Lower lobe of right lung (tissue), 2 donors: Measurements from ENCODE around the gene STAB1. TPM values are rescaled to one million over a fixed set of nuclear protein-coding genes. Genes with fewer than 3 reads are reported as not detected.

Experiments used
- ATAC-seq, 2 donors: fragments of 200-7000 bp; cut with Tn5 transposase; one replicate each; pipeline ENCODE4 v1.9.1; 2020 to 2022; ENCODE audit warnings: mild to moderate bottlenecking in 2 of 2, moderate library complexity in 2 of 2
- DNase-seq: peaks from one replicate; pipeline ENCODE4 v3.0.0-alpha.2; 2020
- H3K27ac ChIP-seq: fragments of 200-600 bp; one replicate; pipeline ENCODE4 v1.8.0; 2022
- H3K27me3 ChIP-seq: fragments of 200-600 bp; one replicate; pipeline ENCODE4 v1.8.0; 2022; ENCODE audit warnings: low read depth
- H3K36me3 ChIP-seq: fragments of 200-600 bp; one replicate; pipeline ENCODE4 v1.8.0; 2022; ENCODE audit warnings: mild to moderate bottlenecking
- H3K4me1 ChIP-seq: fragments of 200-600 bp; one replicate; pipeline ENCODE4 v1.8.0; 2022
- H3K4me3 ChIP-seq: fragments of 200-600 bp; one replicate; pipeline ENCODE4 v1.8.0; 2022; ENCODE audit warnings: mild to moderate bottlenecking
- H3K9me3 ChIP-seq: fragments of 200-600 bp; one replicate; pipeline ENCODE4 v1.8.0; 2022
- CTCF ChIP-seq: fragments of 200-600 bp; IDR thresholded peaks from one replicate; pipeline ENCODE4 v1.8.0; 2022; ENCODE audit warnings: antibody characterized with exemption, mild to moderate bottlenecking
- intact Hi-C: fragments of 100-400 bp; cut with DNase I; formaldehyde crosslinking; loops from one replicate; pipeline ENCODE4 v1.11.0; 2022
- total RNA-seq: library from RNA; stranded (reverse); fragmentation: NEBNext Ultra II Directional; extraction: Animal tissue kit (Norgen Biotek cat#: 25700); gene quantifications from one replicate; pipeline ENCODE4 v1.2.1, GENCODE V29; 2021
- donor health status: DM: no; HTN: yes; CAD: no; lungs with severe emphysema.

The STAB1 gene
- total RNA-seq, 1 donor from 2014 or later: 133 TPM

- Histone ChIP-seq H3K36me3 (peaks cover 56% of the 10 kb centered on the region), H3K9me3 (no peaks in the 10 kb centered on the region), H3K27ac (no peak overlapping the region), H3K4me1 (peaks cover 17% of the 10 kb centered on the region), H3K4me3 (no peak overlapping the region), H3K27me3 (no peaks in the 10 kb centered on the region)
- no peak for ATAC-seq
- no peak for TF ChIP-seq CTCF
- intact Hi-C loops: no loop called here
- DNase-seq: peak; percentile 36
Measured at GRCh38 chr3:52520716-52521487, 25.8 kb downstream of the STAB1 start.

GRCh38 chr3:52521488-52521824 lies 26.3 kb downstream of the STAB1 start:
- TF ChIP-seq CTCF: no peak
- DNase-seq: peak; percentile 41

GRCh38 chr3:52521881-52522650 lies 26.9 kb downstream of the STAB1 start:
- H3K4me3 ChIP-seq: no peak overlapping the region
- no peak overlapping the region for H3K27ac ChIP-seq
- peak; percentile 42 for DNase-seq
- H3K36me3 ChIP-seq: peaks cover 56% of the 10 kb centered on the region
- H3K9me3 ChIP-seq: no peaks in the 10 kb centered on the region
- H3K27me3 ChIP-seq: no peaks in the 10 kb centered on the region
- intact Hi-C loops: no loop called here
- H3K4me1 ChIP-seq: peaks cover 29% of the 10 kb centered on the region
- TF ChIP-seq CTCF: no peak
- ATAC-seq: no peak

More at GRCh38 chr3:52521488-52521824, 26.3 kb downstream of the STAB1 start:
- peaks cover 23% of the 10 kb centered on the region for H3K4me1 ChIP-seq
- no peak for ATAC-seq
- intact Hi-C loops: no loop called here
- H3K27me3 ChIP-seq: no peaks in the 10 kb centered on the region
- H3K9me3 ChIP-seq: no peaks in the 10 kb centered on the region
- no peak overlapping the region for H3K27ac ChIP-seq
- no peak overlapping the region for H3K4me3 ChIP-seq
- peaks cover 56% of the 10 kb centered on the region for H3K36me3 ChIP-seq

GRCh38 chr3:52522651-52523251 lies 27.6 kb downstream of the STAB1 start:
- Histone ChIP-seq H3K27ac (no peak overlapping the region), H3K4me3 (no peak overlapping the region), H3K4me1 (peaks cover 34% of the 10 kb centered on the region), H3K9me3 (no peaks in the 10 kb centered on the region), H3K36me3 (peaks cover 58% of the 10 kb centered on the region), H3K27me3 (no peaks in the 10 kb centered on the region)
- intact Hi-C loops: no loop called here
- TF ChIP-seq CTCF: no peak
- ATAC-seq: no peak
- peak; percentile 37 for DNase-seq

- Histone ChIP-seq H3K4me3 (no peak overlapping the region), H3K36me3 (peaks cover 66% of the 10 kb centered on the region), H3K27me3 (no peaks in the 10 kb centered on the region), H3K9me3 (no peaks in the 10 kb centered on the region), H3K27ac (no peak overlapping the region), H3K4me1 (peaks cover 34% of the 10 kb centered on the region)
- ATAC-seq (no peak), DNase-seq (peak; percentile 45)
- intact Hi-C loops: no loop called here
- TF ChIP-seq CTCF: no peak
Measured at GRCh38 chr3:52523386-52524257, 28.5 kb downstream of the STAB1 start.
